ENCODE results near the gene PRSS16.
"Not testable (repeated sequence)": the region's sequence is repeated elsewhere in the genome, so short reads cannot be mapped to it uniquely, and the experiment has no call there.

PRSS16 gene

GRCh38 chr6:27255866-27256265, 8.4 kb downstream of the PRSS16 start:
- ChIA-PET CTCF (no interaction called here), POLR2A (no interaction called here)
- H3K27ac ChIP-seq (ENCODE audit: insufficient read depth in 1 of 2, low read depth in 1 of 2, low read length in 2 of 2, poor library complexity in 1 of 2, severe bottlenecking in 2 of 2): no peak overlapping the region
- DNase-seq: no peak
- peaks cover 0 to 11% (median 10%) of the 10 kb centered on the region in 4 experiments for H3K4me1 ChIP-seq (ENCODE audit: control extremely low read depth in 1 of 4, control insufficient read depth in 4 of 4, insufficient read depth in 4 of 4, low read length in 3 of 4)
- WGBS (ENCODE audit: insufficient coverage): 100% methylated on average over 1 of the region's 1 CpG
- no peak overlapping the region for H3K4me3 ChIP-seq (ENCODE audit: control insufficient read depth in 1 of 7, extremely low read depth in 1 of 7, insufficient read depth in 4 of 7, low read depth in 2 of 7, low read length in 6 of 7)
- H3K27me3 ChIP-seq (replicated peaks in 2 of 5; ENCODE audit: control insufficient read depth in 4 of 5, insufficient read depth in 5 of 5, low read length in 4 of 5): peaks cover 30 to 98% (median 45%) of the 10 kb centered on the region in 5 experiments
- H3K9me3 ChIP-seq (ENCODE audit: control extremely low read depth in 1 of 5, control insufficient read depth in 4 of 5, insufficient read depth in 2 of 5, low read depth in 1 of 5, low read length in 4 of 5): peaks cover 0 to 13% (median 2%) of the 10 kb centered on the region in 5 experiments
- H3K36me3 ChIP-seq (ENCODE audit: control insufficient read depth in 4 of 4, insufficient read depth in 4 of 4, low read length in 3 of 4): no peaks in the 10 kb centered on the region

DNA sequence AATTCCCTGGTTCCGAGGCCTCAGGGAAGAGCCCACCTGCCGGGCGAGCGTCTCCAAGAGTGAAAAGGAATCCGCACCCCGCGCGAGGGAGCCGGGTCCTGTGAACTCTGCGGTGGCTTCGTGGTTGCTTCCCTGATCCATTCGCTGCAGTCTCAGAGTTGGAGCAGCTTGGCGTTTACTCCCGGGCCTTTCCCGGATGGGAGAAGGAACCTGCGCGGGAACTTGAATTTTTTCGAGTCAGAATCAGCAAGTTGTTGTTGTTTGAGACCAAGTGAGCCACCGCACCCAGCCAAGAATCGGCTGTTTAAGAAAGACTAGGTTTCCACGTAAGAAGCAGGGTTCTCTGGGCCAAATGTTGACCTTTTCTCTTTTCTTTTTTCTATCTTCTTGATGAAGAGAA, 12.9 kb downstream of the PRSS16 start:
- ChIA-PET CTCF (interaction anchor here (1.7 kb wide), 1 partner anchor 8 kb away, joined by 4 read pairs; no protein-coding TSS in a partner anchor), POLR2A (no interaction called here)
- Histone ChIP-seq H3K9me3 (ENCODE audit: control extremely low read depth in 1 of 5, control insufficient read depth in 4 of 5, insufficient read depth in 2 of 5, low read depth in 1 of 5, low read length in 4 of 5) (peaks cover 0 to 11% (median 2%) of the 10 kb centered on the region in 5 experiments), H3K27ac (ENCODE audit: insufficient read depth in 1 of 2, low read depth in 1 of 2, low read length in 2 of 2, poor library complexity in 1 of 2, severe bottlenecking in 2 of 2) (no peak overlapping the region), H3K36me3 (ENCODE audit: control insufficient read depth in 4 of 4, insufficient read depth in 4 of 4, low read length in 3 of 4) (no peaks in the 10 kb centered on the region), H3K27me3 (replicated peaks in 2 of 5; ENCODE audit: control insufficient read depth in 4 of 5, insufficient read depth in 5 of 5, low read length in 4 of 5) (peaks cover 11 to 98% (median 26%) of the 10 kb centered on the region in 5 experiments), H3K4me1 (ENCODE audit: control extremely low read depth in 1 of 4, control insufficient read depth in 4 of 4, insufficient read depth in 4 of 4, low read length in 3 of 4) (no peaks in the 10 kb centered on the region), H3K4me3 (ENCODE audit: control insufficient read depth in 1 of 7, extremely low read depth in 1 of 7, insufficient read depth in 4 of 7, low read depth in 2 of 7, low read length in 6 of 7) (no peak overlapping the region)
- WGBS (ENCODE audit: insufficient coverage): 17% methylated on average over 20 of the region's 21 CpGs
- no peak for DNase-seq

GRCh38 chr6:27260836-27261375, 13.4 kb downstream of the PRSS16 start:
- POLR2A ChIA-PET: no interaction called here
- peaks cover 11 to 98% (median 23%) of the 10 kb centered on the region in 5 experiments for H3K27me3 ChIP-seq (replicated peaks in 2 of 5; ENCODE audit: control insufficient read depth in 4 of 5, insufficient read depth in 5 of 5, low read length in 4 of 5)
- CTCF ChIA-PET: interaction anchor here (1.7 kb wide), 1 partner anchor 9 kb away, joined by 4 read pairs; no protein-coding TSS in a partner anchor
- no peaks in the 10 kb centered on the region for H3K36me3 ChIP-seq (ENCODE audit: control insufficient read depth in 4 of 4, insufficient read depth in 4 of 4, low read length in 3 of 4)
- no peaks in the 10 kb centered on the region for H3K4me1 ChIP-seq (ENCODE audit: control extremely low read depth in 1 of 4, control insufficient read depth in 4 of 4, insufficient read depth in 4 of 4, low read length in 3 of 4)
- WGBS (ENCODE audit: insufficient coverage): 15% methylated on average over 25 of the region's 30 CpGs
- DNase-seq: no peak
- no peak overlapping the region for H3K27ac ChIP-seq (ENCODE audit: insufficient read depth in 1 of 2, low read depth in 1 of 2, low read length in 2 of 2, poor library complexity in 1 of 2, severe bottlenecking in 2 of 2)
- H3K9me3 ChIP-seq (ENCODE audit: control extremely low read depth in 1 of 5, control insufficient read depth in 4 of 5, insufficient read depth in 2 of 5, low read depth in 1 of 5, low read length in 4 of 5): peaks cover 0 to 11% (median 2%) of the 10 kb centered on the region in 5 experiments
- no peak overlapping the region for H3K4me3 ChIP-seq (ENCODE audit: control insufficient read depth in 1 of 7, extremely low read depth in 1 of 7, insufficient read depth in 4 of 7, low read depth in 2 of 7, low read length in 6 of 7)

- H3K27me3 ChIP-seq (replicated peaks in 2 of 5; ENCODE audit: control insufficient read depth in 4 of 5, insufficient read depth in 5 of 5, low read length in 4 of 5): peaks cover 11 to 99% (median 31%) of the 10 kb centered on the region in 5 experiments
- H3K36me3 ChIP-seq (ENCODE audit: control insufficient read depth in 4 of 4, insufficient read depth in 4 of 4, low read length in 3 of 4): no peaks in the 10 kb centered on the region
- POLR2A ChIA-PET: no interaction called here
- no peak overlapping the region for H3K4me3 ChIP-seq (ENCODE audit: control insufficient read depth in 1 of 7, extremely low read depth in 1 of 7, insufficient read depth in 4 of 7, low read depth in 2 of 7, low read length in 6 of 7)
- no peaks in the 10 kb centered on the region for H3K4me1 ChIP-seq (ENCODE audit: control extremely low read depth in 1 of 4, control insufficient read depth in 4 of 4, insufficient read depth in 4 of 4, low read length in 3 of 4)
- 66% methylated on average over 7 of the region's 8 CpGs for WGBS (ENCODE audit: insufficient coverage)
- CTCF ChIA-PET: no interaction called here
- H3K9me3 ChIP-seq (ENCODE audit: control extremely low read depth in 1 of 5, control insufficient read depth in 4 of 5, insufficient read depth in 2 of 5, low read depth in 1 of 5, low read length in 4 of 5): peaks cover 0 to 11% (median 2%) of the 10 kb centered on the region in 5 experiments
- no peak for DNase-seq
- H3K27ac ChIP-seq (ENCODE audit: insufficient read depth in 1 of 2, low read depth in 1 of 2, low read length in 2 of 2, poor library complexity in 1 of 2, severe bottlenecking in 2 of 2): no peak overlapping the region
These were observed 16.4 kb downstream of the PRSS16 start for GRCh38 chr6:27263886-27264285.

DNA sequence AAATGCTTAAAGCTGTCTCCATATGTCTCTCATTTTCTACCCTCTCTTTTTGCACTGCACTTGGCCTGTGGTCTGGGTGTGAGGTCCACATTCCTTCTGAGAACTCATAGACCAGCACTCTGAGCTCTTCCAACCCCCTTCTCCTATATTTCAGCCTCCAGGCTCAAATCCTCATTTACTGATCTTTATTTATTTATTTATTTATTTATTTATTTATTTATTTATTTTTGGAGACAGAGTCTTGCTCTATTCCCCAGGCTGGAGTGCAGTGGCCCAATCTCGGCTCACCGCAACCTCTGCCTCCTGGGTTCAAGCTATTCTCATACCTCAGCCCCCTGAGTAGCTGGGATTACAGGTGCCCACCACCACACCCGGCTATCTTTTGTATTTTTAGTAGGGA, 19.5 kb downstream of the PRSS16 start:
- DNase-seq; CTCF ChIA-PET; H3K9me3 ChIP-seq (ENCODE audit: control extremely low read depth in 1 of 5, control insufficient read depth in 4 of 5, insufficient read depth in 2 of 5, low read depth in 1 of 5, low read length in 4 of 5); H3K4me3 ChIP-seq (ENCODE audit: control insufficient read depth in 1 of 7, extremely low read depth in 1 of 7, insufficient read depth in 4 of 7, low read depth in 2 of 7, low read length in 6 of 7); H3K4me1 ChIP-seq (ENCODE audit: control extremely low read depth in 1 of 4, control insufficient read depth in 4 of 4, insufficient read depth in 4 of 4, low read length in 3 of 4); POLR2A ChIA-PET; H3K36me3 ChIP-seq (ENCODE audit: control insufficient read depth in 4 of 4, insufficient read depth in 4 of 4, low read length in 3 of 4); H3K27ac ChIP-seq (ENCODE audit: insufficient read depth in 1 of 2, low read depth in 1 of 2, low read length in 2 of 2, poor library complexity in 1 of 2, severe bottlenecking in 2 of 2): not testable (repeated sequence)
- 88% methylated on average over 3 of the region's 3 CpGs for WGBS (ENCODE audit: insufficient coverage)
- H3K27me3 ChIP-seq (replicated peaks in 2 of 5; ENCODE audit: control insufficient read depth in 4 of 5, insufficient read depth in 5 of 5, low read length in 4 of 5): peaks cover 17 to 89% (median 28%) of the 10 kb centered on the region in 5 experiments

DNA sequence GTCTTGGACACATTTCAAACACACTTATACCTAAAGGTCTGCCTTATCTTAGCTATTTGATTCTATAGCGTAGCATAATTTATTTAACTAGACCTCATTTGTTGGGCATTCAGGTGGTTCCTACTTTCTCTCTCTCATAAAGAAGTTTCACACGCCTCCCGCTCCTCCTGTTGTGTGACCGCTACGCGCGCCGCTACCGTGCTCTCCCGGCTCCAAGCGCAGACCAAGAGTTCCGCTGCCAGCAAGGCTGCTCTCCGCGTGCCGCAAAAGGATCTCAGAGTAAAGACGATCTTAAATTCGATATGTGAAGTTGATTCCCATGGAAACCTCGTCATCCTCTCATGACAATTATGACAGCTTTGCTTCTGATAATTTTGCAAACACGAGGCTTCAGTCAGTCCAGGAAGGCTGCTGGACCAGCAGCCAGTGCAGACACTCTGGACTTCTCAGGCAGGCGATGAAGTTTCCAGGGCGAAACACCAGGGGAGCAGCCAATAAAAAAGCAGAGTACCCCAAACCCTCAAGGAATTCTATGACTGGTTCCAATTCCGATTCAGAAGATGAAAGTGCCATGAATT, 20.4 kb downstream of the PRSS16 start:
- DNase-seq: no peak
- WGBS (ENCODE audit: insufficient coverage): 11% methylated on average over 20 of the region's 22 CpGs
- H3K4me3 ChIP-seq (ENCODE audit: control insufficient read depth in 1 of 7, extremely low read depth in 1 of 7, insufficient read depth in 4 of 7, low read depth in 2 of 7, low read length in 6 of 7): no peak overlapping the region
- H3K27ac ChIP-seq (ENCODE audit: insufficient read depth in 1 of 2, low read depth in 1 of 2, low read length in 2 of 2, poor library complexity in 1 of 2, severe bottlenecking in 2 of 2): no peak overlapping the region
- ChIA-PET CTCF (no interaction called here), POLR2A (interaction anchor here (0.6 kb wide), 1 partner anchor 611 kb away, joined by 3 read pairs; no protein-coding TSS in a partner anchor)
- H3K27me3 ChIP-seq (replicated peaks in 2 of 5; ENCODE audit: control insufficient read depth in 4 of 5, insufficient read depth in 5 of 5, low read length in 4 of 5): peaks cover 14 to 86% (median 26%) of the 10 kb centered on the region in 5 experiments
- H3K9me3 ChIP-seq (ENCODE audit: control extremely low read depth in 1 of 5, control insufficient read depth in 4 of 5, insufficient read depth in 2 of 5, low read depth in 1 of 5, low read length in 4 of 5): no peaks in the 10 kb centered on the region
- H3K36me3 ChIP-seq (ENCODE audit: control insufficient read depth in 4 of 4, insufficient read depth in 4 of 4, low read length in 3 of 4): no peaks in the 10 kb centered on the region
- H3K4me1 ChIP-seq (ENCODE audit: control extremely low read depth in 1 of 4, control insufficient read depth in 4 of 4, insufficient read depth in 4 of 4, low read length in 3 of 4): no peaks in the 10 kb centered on the region

- H3K4me1 ChIP-seq (ENCODE audit: control extremely low read depth in 1 of 4, control insufficient read depth in 4 of 4, insufficient read depth in 4 of 4, low read length in 3 of 4): no peaks in the 10 kb centered on the region
- no peaks in the 10 kb centered on the region for H3K36me3 ChIP-seq (ENCODE audit: control insufficient read depth in 4 of 4, insufficient read depth in 4 of 4, low read length in 3 of 4)
- WGBS (ENCODE audit: insufficient coverage): 84% methylated on average over 14 of the region's 14 CpGs
- H3K27ac ChIP-seq (ENCODE audit: insufficient read depth in 1 of 2, low read depth in 1 of 2, low read length in 2 of 2, poor library complexity in 1 of 2, severe bottlenecking in 2 of 2): no peak overlapping the region
- H3K9me3 ChIP-seq (ENCODE audit: control extremely low read depth in 1 of 5, control insufficient read depth in 4 of 5, insufficient read depth in 2 of 5, low read depth in 1 of 5, low read length in 4 of 5): no peaks in the 10 kb centered on the region
- DNase-seq: no peak
- POLR2A ChIA-PET: no interaction called here
- CTCF ChIA-PET: no interaction called here
- peaks cover 13 to 86% (median 26%) of the 10 kb centered on the region in 5 experiments for H3K27me3 ChIP-seq (replicated peaks in 2 of 5; ENCODE audit: control insufficient read depth in 4 of 5, insufficient read depth in 5 of 5, low read length in 4 of 5)
- no peak overlapping the region for H3K4me3 ChIP-seq (ENCODE audit: control insufficient read depth in 1 of 7, extremely low read depth in 1 of 7, insufficient read depth in 4 of 7, low read depth in 2 of 7, low read length in 6 of 7)
These were observed 21.3 kb downstream of the PRSS16 start for GRCh38 chr6:27268803-27269202.
